T47D (cell line): ENCODE measurements around the gene KIAA0513.

Experiments used
- DNase-seq, 2 experiments: peaks; one replicate each; pipeline versions ENCODE4 v3.0.0 to v3.0.0-alpha.2; 2011 to 2012; ENCODE audit warnings: low read depth in 1 of 2, low spot score in 1 of 2
- JUND ChIP-seq: IDR thresholded peaks from 2 replicates; pipeline ENCODE4 v1.6.1; 2012; ENCODE audit warnings: low read depth
- in situ Hi-C: cut with HindIII; loops from 2 replicates; pipeline ENCODE4 v1.10.0; 2016; ENCODE audit warnings: low sequenced_read_pairs, low pct_unique_long_range_greater_than_20kb

The KIAA0513 gene

DNA sequence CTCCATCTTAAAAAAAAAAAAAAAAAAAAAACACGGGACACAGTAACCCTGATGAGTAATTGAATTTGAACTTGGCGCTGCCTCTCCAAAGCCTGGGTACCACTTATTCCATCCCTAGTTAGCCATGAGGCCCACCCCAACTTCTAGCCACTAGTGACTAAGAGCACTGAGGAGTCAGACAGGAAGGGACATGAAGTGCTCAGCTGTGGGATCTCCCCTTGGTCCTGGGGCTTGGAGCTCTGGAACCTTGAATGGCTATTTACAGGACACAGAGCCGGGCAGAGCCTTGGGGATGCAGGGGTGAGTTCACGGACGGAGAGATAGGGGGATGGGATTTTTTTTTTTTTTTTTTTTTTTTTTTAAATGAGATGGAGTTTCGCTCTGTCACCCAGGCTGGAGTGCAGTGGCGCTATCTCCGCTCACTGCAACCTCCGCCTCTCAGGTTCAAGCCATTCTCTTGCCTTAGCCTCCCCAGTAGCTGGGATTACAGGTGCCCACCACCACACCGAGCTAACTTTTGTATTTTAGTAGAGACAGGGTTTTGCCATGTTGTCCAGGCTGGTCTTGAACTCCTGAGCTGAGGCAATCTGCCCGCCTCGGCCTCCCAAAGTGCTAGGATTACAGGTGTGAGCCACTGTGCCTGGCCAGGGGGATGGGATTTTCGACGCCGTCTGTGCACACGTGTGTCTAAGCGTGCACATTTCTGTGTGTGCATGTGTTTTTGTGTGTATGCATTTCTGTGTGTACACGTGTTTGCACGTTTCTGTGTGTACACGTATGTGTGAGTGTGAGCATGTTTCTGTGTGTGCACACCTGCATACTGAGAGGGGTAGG is 105.1 kb downstream of the KIAA0513 start:
- in situ Hi-C loops = no loop called here
- DNase-seq = no peak
- TF ChIP-seq JUND = no peak

DNA sequence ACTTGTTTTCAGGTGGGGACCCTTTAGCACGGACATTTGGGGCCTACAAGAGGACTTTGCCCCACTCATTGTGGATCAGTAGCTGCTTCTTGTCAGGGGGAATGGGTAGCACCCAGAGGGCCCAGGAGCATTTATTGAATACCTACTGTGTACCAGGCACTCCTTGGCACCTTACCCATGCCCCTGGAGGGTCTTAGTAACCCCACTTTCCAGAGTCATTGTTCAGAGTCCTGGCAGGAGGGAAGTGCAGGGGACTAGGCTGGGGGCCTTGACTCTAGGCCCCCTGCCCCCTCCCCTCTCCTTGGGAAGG is 105.7 kb downstream of the KIAA0513 start:
- in situ Hi-C loops = no loop called here
- no peak for DNase-seq
- no peak for TF ChIP-seq JUND

DNA sequence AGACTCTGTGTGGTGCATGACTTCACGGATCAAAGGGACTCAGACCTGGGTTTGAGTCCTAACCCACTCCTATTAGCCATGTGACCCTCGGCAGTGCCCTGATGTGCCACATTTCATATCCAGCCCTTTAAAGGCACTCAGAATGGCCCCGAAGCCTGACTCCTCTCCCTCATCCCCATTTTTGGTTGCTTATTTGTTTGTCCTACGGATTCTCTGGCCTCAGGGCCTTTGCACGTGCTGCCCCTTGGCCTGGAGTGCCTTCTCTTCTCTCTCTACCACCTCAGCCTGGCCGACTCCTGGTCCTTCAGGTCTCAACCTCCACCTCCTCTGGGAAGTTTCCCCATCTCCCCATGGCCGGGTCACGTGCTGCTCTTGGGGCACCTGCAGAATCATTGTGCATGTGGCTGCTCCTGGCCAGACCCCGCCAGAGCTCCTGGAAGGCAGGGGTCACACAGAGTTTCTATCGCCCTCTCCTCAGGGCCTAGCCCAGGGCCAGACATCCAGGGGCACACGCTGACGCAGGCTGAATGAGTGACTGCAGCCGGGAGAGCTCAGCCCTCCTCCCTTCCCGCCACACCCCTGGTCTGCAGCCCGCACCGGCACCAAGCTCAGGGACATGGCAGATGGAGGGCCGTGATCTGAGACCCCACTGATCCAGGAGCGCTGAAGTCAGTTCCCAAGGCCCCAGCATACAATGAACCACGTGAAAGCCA is 106.6 kb downstream of the KIAA0513 start:
- no peak for TF ChIP-seq JUND
- no peak for DNase-seq

DNA sequence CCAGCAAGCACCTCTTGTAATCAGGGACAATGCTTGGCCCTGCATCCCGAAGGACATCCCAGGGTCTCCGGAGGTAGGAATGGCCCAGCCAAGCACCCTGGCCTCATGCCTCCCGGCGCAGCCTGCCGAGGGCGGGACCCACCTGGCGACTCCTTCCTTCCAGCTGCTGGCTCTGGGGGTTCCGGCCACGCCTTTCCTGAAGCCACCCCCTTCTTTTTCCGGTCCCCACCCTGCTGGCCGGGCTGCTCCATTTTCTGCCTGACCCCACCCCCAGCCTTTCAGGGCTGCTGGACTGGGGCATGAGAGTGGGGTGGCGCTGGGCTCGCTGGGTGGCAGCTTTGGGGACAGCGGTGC is 107.2 kb downstream of the KIAA0513 start:
- in situ Hi-C loops = no loop called here
- TF ChIP-seq JUND = no peak
- no peak for DNase-seq

More for the DNA sequence above, 106.6 kb downstream of the KIAA0513 start:
- in situ Hi-C loops = no loop called here

DNA sequence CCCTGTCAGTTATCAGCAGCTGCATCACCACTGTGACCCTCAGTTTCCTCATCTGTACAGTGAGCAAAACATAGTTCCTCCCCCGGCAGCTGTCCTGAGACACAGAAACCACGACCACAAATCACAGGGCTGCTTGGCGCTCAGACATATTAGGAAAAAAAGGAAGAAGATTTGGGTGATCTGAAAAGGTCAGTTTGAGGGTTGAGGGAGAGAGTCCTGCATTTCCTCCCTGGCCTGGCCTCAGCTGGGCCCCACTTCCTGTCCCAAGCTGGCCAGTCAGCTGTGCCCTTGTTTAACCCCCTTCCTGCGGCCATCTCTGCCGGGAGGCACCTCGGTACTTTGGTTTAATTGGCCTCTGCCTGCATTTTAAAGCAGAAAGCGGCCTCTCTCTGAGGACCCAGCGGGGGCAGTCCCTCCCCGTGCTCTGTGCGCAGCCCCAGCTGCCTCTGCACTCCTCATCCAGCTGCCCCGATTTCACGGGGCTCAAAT is 108.7 kb downstream of the KIAA0513 start:
- no peak for DNase-seq
- in situ Hi-C loops = no loop called here

DNA sequence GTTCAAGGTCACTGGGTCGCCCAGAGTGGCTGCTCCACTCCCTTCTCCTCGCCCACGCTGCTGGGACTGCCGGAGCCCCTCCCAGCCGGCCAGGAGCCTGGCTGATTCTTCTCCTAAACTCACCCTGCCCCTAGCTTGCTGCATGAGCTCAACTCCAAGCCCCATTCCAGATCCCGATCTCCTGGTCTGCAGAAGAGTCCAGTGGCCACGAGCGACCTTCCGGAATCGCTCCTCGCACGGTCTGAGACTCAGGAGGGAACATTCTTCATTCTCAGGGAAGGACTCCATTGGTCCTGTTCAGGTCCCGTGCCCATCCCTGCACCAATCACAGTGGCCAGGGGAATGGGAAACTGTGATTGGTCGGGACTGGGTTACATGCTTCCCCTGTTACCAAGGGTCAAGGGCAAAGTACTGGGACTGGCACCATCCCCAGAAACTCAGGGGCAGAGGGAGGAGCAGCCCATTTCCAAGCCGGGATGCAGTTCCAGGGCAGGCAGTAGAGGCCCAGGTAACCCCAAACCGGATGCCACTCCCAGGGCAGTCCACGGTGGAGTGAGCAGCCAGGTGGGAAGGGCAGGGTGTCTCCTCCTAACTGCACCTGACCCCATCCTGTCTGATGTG is 109.2 kb downstream of the KIAA0513 start:
- peak in 1 of 2 experiments; percentile 42 for DNase-seq
- in situ Hi-C loops = no loop called here
- no peak for TF ChIP-seq JUND

More for the DNA sequence above, 108.7 kb downstream of the KIAA0513 start:
- TF ChIP-seq JUND = no peak

DNA sequence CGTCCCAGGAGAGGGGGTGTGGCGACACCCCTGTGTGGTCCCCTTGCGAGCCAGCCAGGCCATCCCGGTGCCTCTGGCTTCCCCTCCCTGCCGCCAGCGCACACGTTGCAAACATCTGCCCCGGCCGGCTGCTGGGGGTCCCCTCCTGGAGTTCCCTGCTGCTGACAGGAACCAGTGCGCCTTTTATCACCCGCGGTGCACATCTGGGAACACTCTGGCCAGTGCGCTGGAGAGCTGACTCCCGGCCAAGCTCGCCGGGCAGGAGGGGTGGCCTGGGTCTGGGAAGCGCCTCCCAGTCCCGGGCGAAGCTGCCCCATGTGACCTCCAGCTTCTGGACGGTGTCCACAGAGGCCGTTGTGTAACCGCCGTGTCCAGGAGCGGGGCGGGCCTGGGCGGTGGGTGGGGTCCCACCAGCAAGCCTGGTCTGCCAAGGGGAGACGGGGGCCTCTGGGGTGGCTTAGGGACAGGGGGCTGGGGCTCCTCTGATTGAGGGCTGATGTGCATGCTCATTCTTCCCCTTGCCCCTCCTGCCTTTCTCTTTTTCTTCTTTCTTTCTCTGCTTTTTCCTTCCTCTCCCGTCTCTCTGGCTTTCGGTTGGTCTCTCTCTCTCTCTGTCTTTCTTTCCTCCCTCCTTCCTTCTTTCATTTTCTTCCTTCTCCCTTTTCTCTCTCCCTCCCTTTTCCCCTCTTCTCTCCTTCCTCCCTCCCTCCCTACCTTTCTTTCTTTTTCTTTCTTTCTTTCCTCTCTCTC is 109.9 kb downstream of the KIAA0513 start:
- TF ChIP-seq JUND = no peak
- peak; percentile 53 to 71 for DNase-seq
- in situ Hi-C loops = no loop called here

DNA sequence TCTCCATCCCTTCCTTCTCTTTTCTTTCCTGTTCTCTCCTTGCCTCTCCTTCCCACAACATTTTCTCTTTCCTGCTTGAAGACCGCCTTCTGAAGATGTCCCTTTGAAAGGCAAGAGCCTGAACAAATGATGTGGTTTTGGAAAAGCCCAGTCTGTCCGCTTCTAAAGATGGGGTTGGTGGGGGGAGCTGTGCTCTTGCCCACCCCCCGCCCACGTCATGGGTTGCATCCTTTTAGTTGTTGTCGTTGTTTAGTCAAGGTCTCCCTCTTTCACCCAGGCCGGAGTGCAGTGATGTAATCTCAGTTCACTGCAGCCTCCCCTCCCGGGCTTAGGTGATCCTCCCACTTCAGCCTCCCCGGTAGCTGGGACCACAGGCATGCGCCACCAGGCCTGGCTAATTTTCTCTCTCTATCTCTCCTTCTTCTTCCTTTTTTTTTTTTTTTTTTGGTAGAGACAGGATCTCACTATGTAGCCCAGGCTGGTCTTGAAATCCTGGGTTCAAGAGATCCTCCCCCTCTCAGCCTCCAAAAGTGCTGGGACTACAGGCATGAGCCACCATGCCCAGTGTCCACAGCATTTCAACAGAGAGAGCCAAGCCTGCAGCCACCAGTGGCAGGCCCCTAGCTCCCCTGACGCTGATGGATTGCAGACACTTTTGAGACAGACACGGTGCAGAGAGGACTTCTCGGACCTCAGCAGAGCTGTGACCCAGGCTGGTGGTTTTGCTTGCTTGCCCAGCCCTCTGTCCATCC is 110.7 kb downstream of the KIAA0513 start:
- in situ Hi-C loops = no loop called here
- no peak for DNase-seq
- TF ChIP-seq JUND = no peak

DNA sequence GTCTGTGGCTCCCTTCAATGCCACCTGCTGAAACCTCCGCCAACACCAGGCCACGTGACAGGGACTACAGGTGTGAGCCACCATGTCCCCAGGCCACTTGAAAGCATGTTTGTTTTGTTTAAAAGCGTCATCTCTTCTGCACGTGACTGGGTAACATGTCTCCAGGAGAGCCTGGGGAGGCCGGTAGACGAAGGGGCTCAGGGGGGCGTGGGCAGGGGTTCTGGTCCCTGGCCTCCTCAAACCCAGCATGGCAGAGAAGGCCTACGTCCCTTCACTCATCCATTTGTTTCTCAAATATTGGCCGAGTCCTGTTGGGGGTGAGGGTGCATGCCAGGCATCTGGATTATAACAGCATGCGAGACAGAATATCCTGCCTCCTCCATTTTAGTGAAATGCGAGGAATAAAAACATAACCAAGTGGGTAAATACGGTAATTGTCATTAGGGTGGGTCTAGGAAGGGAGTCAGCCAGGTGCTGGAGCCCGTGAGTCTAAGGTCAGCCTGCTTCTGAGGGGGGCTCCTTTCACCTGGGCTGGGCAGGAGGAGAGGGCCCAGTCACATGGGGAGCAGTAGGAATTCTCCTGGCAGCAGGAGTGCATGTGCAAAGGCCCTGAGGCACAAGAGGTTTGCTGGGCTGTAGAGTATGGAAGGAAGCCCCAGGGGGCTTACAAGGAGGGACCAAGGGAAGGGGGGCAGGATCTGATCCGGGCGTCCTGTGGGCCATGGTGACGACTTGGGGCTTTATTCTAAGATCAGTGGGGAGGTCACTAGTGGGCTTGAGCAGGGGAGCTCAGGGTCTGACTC is 111.4 kb downstream of the KIAA0513 start:
- in situ Hi-C loops = no loop called here
- no peak for TF ChIP-seq JUND
- DNase-seq = peak in 1 of 2 experiments; percentile 83

DNA sequence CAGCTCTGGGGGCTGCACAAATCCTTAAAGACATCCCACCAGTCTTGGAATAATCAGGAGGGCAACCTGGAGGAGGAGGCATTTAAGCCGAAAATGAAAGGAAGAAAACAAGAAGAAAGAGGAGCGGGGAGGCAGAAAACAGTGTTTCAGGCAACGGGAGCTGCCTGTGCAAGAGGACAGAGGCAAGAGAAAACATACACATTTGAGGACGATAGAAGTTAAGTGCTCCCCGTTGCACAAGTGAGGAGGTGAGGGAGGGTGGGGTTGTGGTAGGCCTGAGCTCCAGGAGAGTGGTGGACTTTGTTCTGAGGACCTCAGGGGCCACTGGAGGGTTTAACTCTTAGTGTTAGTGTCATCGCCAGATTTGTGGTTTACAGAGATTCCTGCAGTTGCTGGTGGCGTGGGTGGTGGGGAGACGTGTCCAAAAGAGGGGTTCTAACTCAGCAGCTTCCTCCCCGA is 112.3 kb downstream of the KIAA0513 start:
- TF ChIP-seq JUND = no peak
- in situ Hi-C loops = no loop called here
- DNase-seq = no peak

DNA sequence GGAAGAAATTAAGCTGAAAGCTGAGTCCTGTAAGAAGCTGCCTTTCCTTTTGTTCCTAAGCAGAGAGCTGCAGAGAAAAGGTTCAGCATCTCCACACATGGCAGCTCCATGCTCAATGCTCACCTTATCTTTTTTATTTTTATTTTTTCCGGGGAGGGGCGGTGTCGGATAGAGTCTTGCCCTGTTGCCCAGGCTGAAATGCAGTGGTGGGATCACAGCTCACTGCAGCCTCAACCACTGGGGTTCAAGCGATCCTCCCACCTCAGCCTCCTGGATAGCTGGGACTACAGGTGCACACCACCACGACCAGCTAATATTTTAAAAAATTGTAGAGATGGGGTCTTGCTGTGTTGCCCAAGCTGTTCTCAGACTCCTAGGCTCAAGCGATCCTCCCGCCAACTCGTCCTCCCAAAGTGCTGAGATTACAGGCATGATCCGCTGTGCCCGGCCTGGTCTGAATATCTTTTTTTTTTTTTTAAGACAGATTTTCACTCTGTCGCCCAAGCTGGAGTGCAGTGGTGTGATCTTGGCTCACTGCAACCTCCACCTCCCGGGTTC is 112.9 kb downstream of the KIAA0513 start:
- in situ Hi-C loops = no loop called here
- no peak for TF ChIP-seq JUND
- no peak for DNase-seq
